ENCODE results near the gene WNT9B. TPM values are rescaled to one million over a fixed set of nuclear protein-coding genes. Genes with fewer than 3 reads are reported as not detected.

The WNT9B gene
- total RNA-seq, 1 donor from 2014 or later = not detected

DNA sequence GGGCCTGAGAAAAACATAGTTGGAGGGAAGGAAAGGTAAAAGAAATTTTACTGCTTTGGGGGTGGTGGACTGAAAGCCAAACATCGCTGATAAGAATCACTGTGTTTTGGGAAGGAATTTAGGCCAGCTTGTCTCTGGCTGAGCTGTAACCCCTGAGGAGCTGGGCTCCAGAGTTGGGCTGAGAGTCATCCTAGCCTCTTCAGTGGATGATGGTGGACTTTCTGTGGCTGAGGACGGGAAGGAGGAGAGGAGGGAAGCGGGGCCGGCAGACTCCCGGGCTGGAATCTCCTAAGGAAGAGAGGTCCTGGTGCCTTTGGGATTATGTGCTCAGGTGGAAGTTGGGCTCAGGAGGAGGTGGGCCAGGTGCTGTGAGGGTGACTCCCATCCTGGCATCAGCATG lies 8.6 kb downstream of the WNT9B start:
- no peak for TF ChIP-seq CTCF (IDR thresholded peaks at IDR 0.05; ENCODE audit: partially characterized antibody, unreplicated experiment)
- no peak overlapping the region for H3K27ac Mint-ChIP-seq (ENCODE audit: unreplicated experiment)
- no peaks in the 10 kb centered on the region for H3K4me1 Mint-ChIP-seq (ENCODE audit: low read depth, unreplicated experiment)
- peaks cover 3% of the 10 kb centered on the region for H3K27me3 Mint-ChIP-seq (ENCODE audit: unreplicated experiment)
- no peak for DNase-seq
- no peak overlapping the region for H3K4me3 Mint-ChIP-seq (ENCODE audit: unreplicated experiment)
- H3K9me3 Mint-ChIP-seq (ENCODE audit: unreplicated experiment) = no peaks in the 10 kb centered on the region
- H3K36me3 Mint-ChIP-seq (ENCODE audit: unreplicated experiment) = no peaks in the 10 kb centered on the region

- H3K9me3 Mint-ChIP-seq (ENCODE audit: unreplicated experiment) = peaks cover 6% of the 10 kb centered on the region
- no peak overlapping the region for H3K27ac Mint-ChIP-seq (ENCODE audit: unreplicated experiment)
- TF ChIP-seq CTCF (IDR thresholded peaks at IDR 0.05; ENCODE audit: partially characterized antibody, unreplicated experiment) = no peak
- H3K4me1 Mint-ChIP-seq (ENCODE audit: low read depth, unreplicated experiment) = no peaks in the 10 kb centered on the region
- no peak for DNase-seq
- no peaks in the 10 kb centered on the region for H3K36me3 Mint-ChIP-seq (ENCODE audit: unreplicated experiment)
- no peak overlapping the region for H3K4me3 Mint-ChIP-seq (ENCODE audit: unreplicated experiment)
- peaks cover 4% of the 10 kb centered on the region for H3K27me3 Mint-ChIP-seq (ENCODE audit: unreplicated experiment)
Observed at GRCh38 chr17:46862949-46863348, 11.6 kb downstream of the WNT9B start.

DNA sequence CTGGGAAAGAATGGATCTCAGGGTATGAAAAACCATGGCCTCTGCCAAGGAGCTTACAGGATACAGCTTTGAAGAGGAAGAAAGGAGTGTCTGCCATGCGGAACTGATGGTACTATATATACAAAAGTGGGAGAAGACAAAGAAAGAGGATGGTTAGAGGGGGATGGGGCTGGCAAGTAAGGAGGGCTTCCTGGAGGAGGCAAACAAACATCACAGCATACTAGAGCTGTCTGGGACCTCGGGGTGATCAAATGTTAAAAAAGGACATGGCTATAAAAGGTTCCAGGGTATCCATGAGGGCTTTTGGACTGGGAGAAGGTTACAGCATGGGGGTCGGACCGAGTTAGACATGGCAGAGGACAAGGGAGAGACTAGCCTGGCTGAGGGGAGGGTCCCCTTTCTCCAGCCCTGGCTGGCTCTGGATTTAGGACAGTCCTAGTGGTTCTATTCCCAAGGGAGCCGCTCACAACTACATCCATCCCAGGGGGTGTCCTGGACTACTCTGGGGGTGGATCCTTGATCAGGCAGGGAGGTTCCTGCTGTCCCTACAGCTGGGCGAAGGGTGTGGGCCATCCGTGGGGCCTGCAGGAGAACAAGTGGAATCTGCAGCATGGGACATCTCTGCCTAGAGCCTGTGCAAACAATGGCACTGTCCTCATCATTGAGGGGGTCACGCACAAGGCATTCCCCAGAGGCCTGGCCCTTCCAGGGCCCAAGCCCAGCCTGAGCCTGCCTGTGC lies 12.2 kb downstream of the WNT9B start:
- DNase-seq = no peak

DNA sequence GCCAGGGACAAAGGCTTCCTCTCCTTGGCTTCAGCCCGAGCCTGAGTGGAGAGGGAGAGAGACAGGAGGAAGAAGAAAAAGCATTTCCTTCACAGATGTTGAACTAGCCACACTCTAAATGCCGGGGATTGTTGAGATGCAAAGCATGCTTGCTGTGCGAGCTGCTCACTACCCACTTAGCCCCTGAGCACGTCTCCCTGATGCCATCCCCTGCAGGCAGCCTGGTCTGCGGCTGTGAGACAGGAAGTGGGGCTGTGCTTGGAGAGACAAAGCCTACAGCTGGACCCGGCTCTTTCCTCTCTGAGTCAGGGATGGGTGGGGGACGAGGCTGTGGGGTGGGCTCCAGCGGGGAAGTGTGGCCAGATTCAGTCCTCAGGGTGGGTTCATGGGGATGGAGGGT lies 13.7 kb downstream of the WNT9B start:
- Mint-ChIP-seq H3K27ac (ENCODE audit: unreplicated experiment) (no peak overlapping the region), H3K9me3 (ENCODE audit: unreplicated experiment) (peaks cover 6% of the 10 kb centered on the region), H3K4me3 (ENCODE audit: unreplicated experiment) (no peak overlapping the region), H3K4me1 (ENCODE audit: low read depth, unreplicated experiment) (no peaks in the 10 kb centered on the region), H3K36me3 (ENCODE audit: unreplicated experiment) (no peaks in the 10 kb centered on the region), H3K27me3 (ENCODE audit: unreplicated experiment) (peaks cover 6% of the 10 kb centered on the region)
- TF ChIP-seq CTCF (IDR thresholded peaks at IDR 0.05; ENCODE audit: partially characterized antibody, unreplicated experiment) = no peak
- DNase-seq = no peak

More for the DNA sequence above, 12.2 kb downstream of the WNT9B start:
- Mint-ChIP-seq H3K27ac (ENCODE audit: unreplicated experiment) (no peak overlapping the region), H3K4me3 (ENCODE audit: unreplicated experiment) (no peak overlapping the region), H3K9me3 (ENCODE audit: unreplicated experiment) (peaks cover 6% of the 10 kb centered on the region), H3K27me3 (ENCODE audit: unreplicated experiment) (peaks cover 4% of the 10 kb centered on the region), H3K36me3 (ENCODE audit: unreplicated experiment) (no peaks in the 10 kb centered on the region), H3K4me1 (ENCODE audit: low read depth, unreplicated experiment) (no peaks in the 10 kb centered on the region)
- TF ChIP-seq CTCF (IDR thresholded peaks at IDR 0.05; ENCODE audit: partially characterized antibody, unreplicated experiment) = no peak

DNA sequence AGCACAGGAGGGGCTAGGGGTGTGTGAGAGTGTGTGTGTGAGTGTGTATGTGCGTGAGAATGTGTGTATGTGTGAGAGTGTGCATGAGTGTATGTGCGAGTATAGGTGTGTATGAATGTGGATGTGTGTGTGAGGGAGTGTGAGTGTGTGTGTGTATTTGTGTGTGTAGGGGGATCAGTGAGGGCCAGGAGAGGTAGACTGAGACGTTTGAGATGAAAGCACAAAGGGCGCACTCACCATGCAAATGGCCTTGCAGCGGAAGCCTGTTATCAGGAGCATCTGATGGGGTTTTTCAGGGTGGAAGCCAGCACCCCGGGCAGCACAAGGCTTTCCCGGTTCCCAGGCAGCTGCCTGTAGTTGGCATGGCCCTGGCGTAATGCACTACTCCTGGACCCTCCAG lies 14.9 kb downstream of the WNT9B start:
- Mint-ChIP-seq H3K36me3 (ENCODE audit: unreplicated experiment) (no peaks in the 10 kb centered on the region), H3K27ac (ENCODE audit: unreplicated experiment) (no peak overlapping the region), H3K4me3 (ENCODE audit: unreplicated experiment) (no peak overlapping the region), H3K27me3 (ENCODE audit: unreplicated experiment) (peaks cover 6% of the 10 kb centered on the region), H3K4me1 (ENCODE audit: low read depth, unreplicated experiment) (no peaks in the 10 kb centered on the region), H3K9me3 (ENCODE audit: unreplicated experiment) (peaks cover 6% of the 10 kb centered on the region)
- no peak for DNase-seq
- no peak for TF ChIP-seq CTCF (IDR thresholded peaks at IDR 0.05; ENCODE audit: partially characterized antibody, unreplicated experiment)

All from glutamatergic neuron (in vitro differentiated cells).